Measurements from ENCODE around the gene PIP4K2A. TPM values are rescaled to one million over a fixed set of nuclear protein-coding genes. Genes with fewer than 3 reads are reported as not detected.

PIP4K2A gene
- total RNA-seq, 2 donors from 2014 or later: 3.6 to 7.8 TPM

- Histone ChIP-seq H3K4me3 (no peak overlapping the region), H3K9me3 (no peaks in the 10 kb centered on the region), H3K4me1 (peaks cover 13% of the 10 kb centered on the region), H3K36me3 (replicated peaks in 1 of 2; ENCODE audit: insufficient read depth in 1 of 2, low read depth in 2 of 2) (no peaks in the 10 kb centered on the region), H3K27me3 (no peaks in the 10 kb centered on the region), H3K27ac (no peak overlapping the region)
- DNase-seq (no peak), ATAC-seq (peak; percentile 30)
- TF ChIP-seq CTCF (IDR thresholded peaks at IDR 0.05) (no peak), POLR2A (IDR thresholded peaks at IDR 0.05) (no peak)
- 62 to 70% methylated on average over 9 of the region's 9 CpGs for WGBS, 2 donors
- intact Hi-C loops (cut with DNase I): no loop called here
Measured at GRCh38 chr10:22690614-22691431, 23.6 kb downstream of the PIP4K2A start.

GRCh38 chr10:22690158-22690557, 24.2 kb downstream of the PIP4K2A start:
- 45 to 48% methylated on average over 2 of the region's 2 CpGs for WGBS, 2 donors
- TF ChIP-seq POLR2A (IDR thresholded peaks at IDR 0.05): no peak
- no peak for TF ChIP-seq CTCF (IDR thresholded peaks at IDR 0.05)
- intact Hi-C loops (cut with DNase I): no loop called here
- Histone ChIP-seq H3K4me3 (no peak overlapping the region), H3K36me3 (replicated peaks in 1 of 2; ENCODE audit: insufficient read depth in 1 of 2, low read depth in 2 of 2) (no peaks in the 10 kb centered on the region), H3K27me3 (no peaks in the 10 kb centered on the region), H3K9me3 (no peaks in the 10 kb centered on the region), H3K4me1 (peaks cover 13% of the 10 kb centered on the region), H3K27ac (no peak overlapping the region)
- ATAC-seq (no peak), DNase-seq (no peak)

- TF ChIP-seq CTCF (IDR thresholded peaks at IDR 0.05): no peak
- no peak for TF ChIP-seq POLR2A (IDR thresholded peaks at IDR 0.05)
- intact Hi-C loops (cut with DNase I): no loop called here
- Histone ChIP-seq H3K36me3 (replicated peaks in 1 of 2; ENCODE audit: insufficient read depth in 1 of 2, low read depth in 2 of 2) (no peaks in the 10 kb centered on the region), H3K4me3 (no peak overlapping the region), H3K9me3 (no peaks in the 10 kb centered on the region), H3K27ac (no peak overlapping the region), H3K27me3 (no peaks in the 10 kb centered on the region), H3K4me1 (peaks cover 39% of the 10 kb centered on the region)
- DNase-seq (no peak), ATAC-seq (no peak)
- WGBS, 2 donors: 50 to 62% methylated on average over 1 of the region's 1 CpG
Measured at GRCh38 chr10:22686347-22686746, 28.0 kb downstream of the PIP4K2A start.

GRCh38 chr10:22685926-22686325, 28.5 kb downstream of the PIP4K2A start:
- ATAC-seq: no peak
- TF ChIP-seq CTCF (IDR thresholded peaks at IDR 0.05) (no peak), POLR2A (IDR thresholded peaks at IDR 0.05) (no peak)
- peaks cover 36% of the 10 kb centered on the region for H3K4me1 ChIP-seq
- WGBS, 2 donors: 90 to 92% methylated on average over 8 of the region's 8 CpGs
- H3K4me3 ChIP-seq: no peak overlapping the region
- H3K27me3 ChIP-seq: no peaks in the 10 kb centered on the region
- no peak for DNase-seq
- no peak overlapping the region for H3K27ac ChIP-seq
- H3K9me3 ChIP-seq: no peaks in the 10 kb centered on the region
- no peaks in the 10 kb centered on the region for H3K36me3 ChIP-seq (replicated peaks in 1 of 2; ENCODE audit: insufficient read depth in 1 of 2, low read depth in 2 of 2)
- intact Hi-C loops (cut with DNase I): no loop called here

- no peak for DNase-seq
- no peaks in the 10 kb centered on the region for H3K9me3 ChIP-seq
Measured at GRCh38 chr10:22684699-22685098, 29.7 kb downstream of the PIP4K2A start.

More at GRCh38 chr10:22684699-22685098, 29.7 kb downstream of the PIP4K2A start:
- Histone ChIP-seq H3K36me3 (replicated peaks in 1 of 2; ENCODE audit: insufficient read depth in 1 of 2, low read depth in 2 of 2) (no peaks in the 10 kb centered on the region), H3K27ac (no peak overlapping the region), H3K4me1 (peaks cover 26% of the 10 kb centered on the region), H3K27me3 (no peaks in the 10 kb centered on the region), H3K4me3 (no peak overlapping the region)
- no peak for ATAC-seq
- intact Hi-C loops (cut with DNase I): no loop called here
- 88 to 92% methylated on average over 5 of the region's 5 CpGs for WGBS, 2 donors
- TF ChIP-seq CTCF (IDR thresholded peaks at IDR 0.05) (no peak), POLR2A (IDR thresholded peaks at IDR 0.05) (no peak)

All from body of pancreas (tissue), 4 donors.